NCI-H2196 treated with DMSO at 0.1 percent for 48 hours (cell line): ENCODE data around the gene CCSER1.
"Not testable (repeated sequence)": the region's sequence is repeated elsewhere in the genome, so short reads cannot be mapped to it uniquely, and the experiment has no call there.

Source experiments
- DNase-seq: peaks from one replicate; lab custom pipeline; 2025; ENCODE audit not compliant: unreplicated experiment; lab: John Stamatoyannopoulos, UW

Gene CCSER1

GRCh38 chr4:90281541-90282355 is 154.6 kb downstream of the CCSER1 start:
- DNase-seq = no peak

- no peak for DNase-seq
These were observed 163.2 kb downstream of the CCSER1 start for GRCh38 chr4:90290345-90290744.

DNA sequence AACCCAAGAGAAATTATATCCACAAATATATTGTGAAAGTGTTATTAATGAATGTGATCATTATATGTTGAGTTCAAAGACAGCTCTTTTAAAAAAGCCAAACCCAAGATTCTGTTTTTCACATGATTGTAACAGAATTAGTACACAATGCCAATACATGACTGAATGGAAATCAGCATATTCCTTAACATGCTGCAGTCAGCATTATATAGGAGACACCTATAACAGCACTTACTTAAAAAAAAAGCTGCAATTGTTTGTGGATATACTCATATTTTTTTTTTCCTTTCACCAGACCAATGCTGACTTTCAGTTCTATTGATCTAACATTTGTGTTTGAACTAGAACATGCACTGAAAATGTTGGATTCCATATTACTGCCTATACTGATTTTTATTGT is 165.2 kb downstream of the CCSER1 start:
- DNase-seq = no peak

GRCh38 chr4:90293320-90293719 is 166.1 kb downstream of the CCSER1 start:
- no peak for DNase-seq

DNA sequence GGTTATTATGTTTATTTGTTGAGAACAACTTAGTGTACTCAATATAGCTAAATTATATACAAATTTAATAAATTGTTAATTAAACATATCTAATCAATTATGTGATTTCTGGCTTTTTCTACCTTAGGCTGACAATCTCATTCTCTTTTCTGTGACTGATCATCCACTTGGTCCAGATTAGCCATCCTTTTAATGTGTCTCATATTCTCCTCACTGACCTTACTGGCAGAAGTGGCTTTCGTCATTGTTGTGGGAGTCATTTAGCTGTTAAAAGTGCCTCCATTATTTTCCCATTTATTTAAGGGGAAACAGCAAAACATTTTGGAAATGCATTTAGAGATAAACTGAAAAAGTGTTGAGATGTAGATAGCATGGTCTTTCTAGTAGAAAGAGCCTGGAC is 172.2 kb downstream of the CCSER1 start:
- no peak for DNase-seq

DNA sequence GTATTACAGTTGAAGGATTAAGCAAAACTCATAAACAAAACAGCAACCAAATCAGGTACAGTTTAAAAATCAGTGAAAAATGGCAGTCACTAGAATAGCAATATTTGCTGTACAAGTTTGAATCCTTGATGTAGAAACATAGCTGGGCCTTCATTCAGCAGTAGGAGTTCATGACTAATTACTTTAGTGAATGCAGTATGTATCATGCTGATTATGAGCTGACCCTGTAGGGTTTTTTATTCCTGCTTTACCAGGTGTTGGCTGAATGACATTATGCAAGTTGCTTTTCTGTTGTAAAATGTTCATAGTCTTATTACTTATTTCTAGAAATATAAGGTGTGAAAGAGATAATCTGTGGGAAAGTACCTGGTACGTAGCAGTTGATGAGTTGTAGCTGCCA is 179.6 kb downstream of the CCSER1 start:
- no peak for DNase-seq

GRCh38 chr4:90317140-90317539 is 189.9 kb downstream of the CCSER1 start:
- DNase-seq = not testable (repeated sequence)

DNA sequence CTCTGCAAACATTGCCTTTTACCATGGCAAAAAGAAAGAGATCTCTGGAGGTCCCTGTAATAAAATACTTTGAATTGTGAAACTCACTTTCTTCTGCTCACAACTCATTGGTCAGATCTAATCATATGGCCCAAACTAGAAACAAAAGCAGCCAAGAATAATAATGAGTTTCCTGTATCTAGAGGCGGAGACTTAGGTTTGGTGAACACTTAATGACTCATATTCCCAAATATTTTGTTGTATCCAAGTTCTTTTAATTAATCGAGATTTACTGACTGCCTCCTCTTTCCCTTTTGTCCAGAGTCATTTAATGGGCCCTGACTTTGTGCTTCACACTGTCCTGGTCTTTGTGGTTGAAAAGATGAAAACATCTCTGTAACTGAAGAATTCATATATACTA is 190.6 kb downstream of the CCSER1 start:
- DNase-seq = no peak

DNA sequence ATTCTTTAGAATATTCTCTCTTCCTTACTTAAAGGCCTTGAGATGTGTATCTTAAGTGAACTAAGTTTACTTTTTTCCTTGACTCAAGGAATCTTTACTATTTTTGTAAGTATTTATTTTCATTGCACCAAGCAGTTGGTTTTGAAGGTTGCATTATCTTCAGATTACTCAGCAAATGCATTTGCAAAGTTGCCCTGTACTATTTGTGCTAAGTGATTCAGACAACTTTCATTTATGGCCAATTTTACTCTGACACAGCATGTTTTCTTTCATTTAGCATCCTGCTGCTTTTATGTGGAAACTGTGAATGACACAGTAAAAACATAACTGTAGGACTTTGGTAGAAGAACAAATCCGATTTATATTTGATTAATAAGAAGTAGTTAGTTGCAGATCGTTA is 191.0 kb downstream of the CCSER1 start:
- DNase-seq = no peak

GRCh38 chr4:90328558-90328957 is 201.4 kb downstream of the CCSER1 start:
- DNase-seq = no peak

- no peak for DNase-seq
These were observed 203.4 kb downstream of the CCSER1 start for GRCh38 chr4:90330546-90330945.

DNA sequence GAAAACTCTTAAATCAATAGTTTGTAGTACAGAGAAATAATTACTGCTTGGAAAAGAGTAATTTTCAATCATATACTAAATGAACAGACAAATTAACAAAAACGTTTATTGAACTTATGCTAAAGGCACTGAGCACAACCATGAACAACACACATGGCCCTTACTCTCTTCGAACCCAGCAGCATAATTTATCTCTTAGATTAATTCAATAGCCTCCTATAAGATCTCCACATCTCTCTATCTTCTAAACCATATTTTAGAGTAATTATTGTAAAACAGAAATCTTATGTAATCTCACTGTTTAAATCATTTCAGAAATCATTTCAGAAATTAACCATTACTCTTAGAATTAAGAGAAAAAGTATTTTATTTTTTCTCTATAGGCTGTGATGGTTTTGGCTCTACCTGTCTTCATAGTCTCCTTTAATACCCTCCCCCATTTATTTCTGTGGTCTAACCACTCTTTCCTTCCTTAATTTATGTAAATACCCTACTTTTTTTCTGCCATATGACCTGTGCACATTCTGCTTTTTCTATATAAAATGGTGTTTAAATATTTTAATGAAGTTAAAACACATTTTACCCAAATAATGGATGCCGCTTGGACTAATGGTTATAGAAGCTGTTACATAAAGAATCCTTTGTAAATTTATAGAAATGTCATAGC is 218.5 kb downstream of the CCSER1 start:
- no peak for DNase-seq

- DNase-seq = no peak
These were observed 222.4 kb downstream of the CCSER1 start for GRCh38 chr4:90349636-90350035.

DNA sequence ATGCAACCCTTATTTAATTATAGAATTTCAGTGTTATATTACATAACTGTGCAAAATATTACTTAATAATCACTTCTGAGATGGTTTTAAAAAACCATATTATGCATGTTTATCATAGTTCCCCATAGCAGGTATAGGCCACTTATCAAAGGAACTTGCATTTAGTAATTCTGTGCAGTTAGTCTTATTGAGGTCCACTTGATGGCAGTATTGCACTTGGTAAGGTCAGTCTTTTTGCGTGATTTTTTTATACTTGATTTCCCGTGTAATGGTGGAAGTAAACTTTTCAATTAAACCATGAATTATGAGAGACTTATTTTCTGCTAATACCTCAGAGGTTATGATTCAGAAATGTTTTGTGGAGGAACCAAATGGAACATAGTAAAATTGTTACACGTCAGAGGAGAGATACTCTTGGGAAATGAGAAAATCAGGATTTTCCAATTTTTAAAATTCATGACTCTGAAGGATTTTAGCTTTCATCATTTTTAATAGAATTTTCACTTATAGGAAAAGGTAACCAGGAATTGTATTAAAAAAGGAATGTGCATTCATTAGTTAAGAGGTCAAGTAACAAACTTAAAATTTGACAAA is 230.0 kb downstream of the CCSER1 start:
- DNase-seq = no peak

DNA sequence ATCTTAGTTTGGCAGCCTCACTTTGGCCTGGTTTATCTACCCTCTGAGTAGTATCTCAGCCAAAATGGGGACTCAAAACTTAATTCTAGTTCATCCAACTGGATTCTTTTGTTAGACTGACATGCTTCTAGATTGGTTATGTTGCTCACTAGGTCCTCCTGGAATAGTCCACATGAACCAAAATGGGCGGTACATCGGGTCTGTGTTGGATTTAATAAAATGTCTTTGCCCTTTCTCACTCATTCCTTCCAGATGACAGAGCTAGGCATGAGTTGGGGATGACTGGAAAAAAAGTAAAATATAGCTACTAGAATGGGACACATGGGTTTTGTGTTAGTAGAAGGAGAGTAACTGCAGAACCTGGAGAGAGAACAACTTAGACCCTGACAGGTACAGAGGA is 247.9 kb downstream of the CCSER1 start:
- DNase-seq = no peak

GRCh38 chr4:90393215-90393614 is 266.0 kb downstream of the CCSER1 start:
- DNase-seq = no peak

GRCh38 chr4:90403781-90404180 is 276.6 kb downstream of the CCSER1 start:
- DNase-seq = no peak

- DNase-seq = not testable (repeated sequence)
These were observed 280.7 kb downstream of the CCSER1 start for GRCh38 chr4:90407897-90408296.

DNA sequence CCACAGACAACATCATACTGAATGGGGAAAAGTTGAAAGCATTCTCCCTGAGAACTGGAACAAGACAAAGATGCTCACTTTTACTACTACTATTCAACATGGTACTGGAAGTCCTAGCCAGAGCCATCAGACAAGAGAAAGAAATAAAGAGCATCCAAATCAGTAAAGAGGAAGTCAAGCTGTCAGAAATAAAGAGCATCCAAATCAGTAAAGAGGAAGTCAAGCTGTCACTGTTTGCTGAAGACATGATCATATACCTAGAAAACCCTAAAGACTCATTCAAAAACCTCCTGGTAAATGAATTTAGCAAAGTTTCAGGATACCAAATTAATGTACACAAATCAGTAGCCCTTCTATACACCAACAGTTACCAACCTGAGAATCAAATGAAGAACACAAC is 285.6 kb downstream of the CCSER1 start:
- not testable (repeated sequence) for DNase-seq

- DNase-seq = no peak
These were observed 287.9 kb downstream of the CCSER1 start for GRCh38 chr4:90415116-90415515.

GRCh38 chr4:90419124-90419711 is 292.0 kb downstream of the CCSER1 start:
- DNase-seq = peak; percentile 0

GRCh38 chr4:90421161-90421560 is 294.0 kb downstream of the CCSER1 start:
- DNase-seq = no peak
